WTC11 (cell line): ENCODE results near the gene MACROH2A2. TPM values are rescaled to one million over a fixed set of nuclear protein-coding genes. Genes with fewer than 3 reads are reported as not detected.

Source experiments
- ATAC-seq: fragments of 200-7000 bp; cut with Tn5 transposase; 2 replicates; pipeline ENCODE4 v1.10.0; 2021; ENCODE audit warnings: mild to moderate bottlenecking, moderate library complexity
- CTCF ChIA-PET: fragments of 300-600 bp; sonication (Branson Sonifier 250); formaldehyde crosslinking; loops from one replicate; lab custom pipeline; 2021; ENCODE audit warnings: antibody characterized with exemption; lab: Charles Lee
- POLR2A ChIA-PET: fragments of 350-600 bp; sonication (Branson Sonifier 250); formaldehyde crosslinking; loops from one replicate; lab custom pipeline; 2021; ENCODE audit warnings: antibody characterized with exemption; lab: Charles Lee
- DNase-seq: peaks from one replicate; pipeline ENCODE4 v3.0.0; 2021; ENCODE audit warnings: low spot score
- H3K27ac Mint-ChIP-seq: 2 replicates; pipeline ENCODE4 v1.8.0; 2021; ENCODE audit warnings: mixed read lengths
- H3K27me3 Mint-ChIP-seq: 2 replicates; pipeline ENCODE4 v1.8.0; 2021; ENCODE audit warnings: low read depth, mild to moderate bottlenecking, moderate library complexity, mixed read lengths
- H3K36me3 Mint-ChIP-seq: 2 replicates; pipeline ENCODE4 v1.8.0; 2021; ENCODE audit warnings: mixed read lengths
- H3K4me1 Mint-ChIP-seq: 2 replicates; pipeline ENCODE4 v1.8.0; 2022; ENCODE audit warnings: mixed read lengths
- H3K4me3 Mint-ChIP-seq: 2 replicates; pipeline ENCODE4 v1.8.0; 2021; ENCODE audit warnings: mild to moderate bottlenecking, moderate library complexity, mixed read lengths
- H3K9me3 Mint-ChIP-seq: 2 replicates; pipeline ENCODE4 v1.8.0; 2021; ENCODE audit warnings: mixed read lengths
- CBFB ChIP-seq: sonication (generic); formaldehyde crosslinking; IDR thresholded peaks from 2 replicates; pipeline ENCODE4 v1.8.1; 2022; ENCODE audit warnings: mild to moderate bottlenecking, low read depth, missing genetic modification reagents
- ELF4 ChIP-seq: sonication (generic); formaldehyde crosslinking; IDR thresholded peaks from 2 replicates; pipeline ENCODE4 v1.8.1; 2022; ENCODE audit warnings: low read depth, mild to moderate bottlenecking, moderate library complexity, missing genetic modification reagents
- FOXJ3 ChIP-seq: sonication (generic); formaldehyde crosslinking; IDR thresholded peaks from 2 replicates; pipeline ENCODE4 v1.9.0; 2021; ENCODE audit warnings: missing genetic modification reagents, mild to moderate bottlenecking, borderline replicate concordance
- FOXP1 ChIP-seq: sonication (generic); formaldehyde crosslinking; IDR thresholded peaks from 2 replicates; pipeline ENCODE4 v1.8.0; 2022; ENCODE audit warnings: missing genetic modification reagents, mild to moderate bottlenecking, moderate library complexity, borderline replicate concordance
- GRHL2 ChIP-seq: fragments of 250-450 bp; sonication (Bioruptor Pico); IDR thresholded peaks from 2 replicates; pipeline ENCODE4 v1.8.0; 2022; ENCODE audit warnings: mild to moderate bottlenecking, moderate library complexity; ENCODE audit not compliant: insufficient replicate concordance, severe bottlenecking
- HMGXB4 ChIP-seq: sonication (generic); formaldehyde crosslinking; IDR thresholded peaks from 2 replicates; pipeline ENCODE4 v1.8.1; 2023; ENCODE audit warnings: mild to moderate bottlenecking, moderate library complexity, missing genetic modification reagents
- MLX ChIP-seq: sonication (generic); formaldehyde crosslinking; IDR thresholded peaks from 2 replicates; pipeline ENCODE4 v1.8.1; 2023; ENCODE audit warnings: mild to moderate bottlenecking, missing genetic modification reagents, moderate library complexity
- MXD4 ChIP-seq: fragments of 250-450 bp; sonication (Bioruptor Pico); IDR thresholded peaks from 2 replicates; pipeline ENCODE4 v1.8.0; 2021; ENCODE audit warnings: mild to moderate bottlenecking, moderate library complexity, borderline replicate concordance
- PREB ChIP-seq: sonication (generic); formaldehyde crosslinking; IDR thresholded peaks from 2 replicates; pipeline ENCODE4 v1.8.1; 2022; ENCODE audit warnings: mild to moderate bottlenecking, missing genetic modification reagents, moderate library complexity, borderline replicate concordance
- SMAD3 ChIP-seq: sonication (generic); formaldehyde crosslinking; IDR thresholded peaks from 2 replicates; pipeline ENCODE4 v1.8.0; 2022; ENCODE audit warnings: missing genetic modification reagents, mild to moderate bottlenecking, borderline replicate concordance
- TCF7 ChIP-seq: sonication (generic); formaldehyde crosslinking; IDR thresholded peaks from 2 replicates; pipeline ENCODE4 v1.8.0; 2022; ENCODE audit warnings: mild to moderate bottlenecking, low read depth, missing genetic modification reagents, moderate library complexity
- TEAD4 ChIP-seq: sonication (generic); formaldehyde crosslinking; IDR thresholded peaks from 2 replicates; pipeline ENCODE4 v1.8.0; 2022; ENCODE audit warnings: mild to moderate bottlenecking, missing genetic modification reagents
- TP53 ChIP-seq: sonication (generic); formaldehyde crosslinking; IDR thresholded peaks from 2 replicates; pipeline ENCODE4 v1.8.1; 2023; ENCODE audit warnings: mild to moderate bottlenecking, missing genetic modification reagents
- ZMAT4 ChIP-seq: fragments of 250-450 bp; sonication (Bioruptor Pico); IDR thresholded peaks from 2 replicates; pipeline ENCODE4 v1.9.0; 2021; ENCODE audit warnings: mild to moderate bottlenecking
- ZNF138 ChIP-seq: sonication (generic); formaldehyde crosslinking; conservative IDR thresholded peaks from 2 replicates; pipeline ENCODE4 v1.8.1; 2022; ENCODE audit warnings: mild to moderate bottlenecking, moderate library complexity, missing genetic modification reagents
- ZNF219 ChIP-seq: sonication (generic); formaldehyde crosslinking; IDR thresholded peaks from 2 replicates; pipeline ENCODE4 v1.8.0; 2023; ENCODE audit warnings: missing genetic modification reagents, mild to moderate bottlenecking, borderline replicate concordance
- ZNF423 ChIP-seq: fragments of 250-450 bp; sonication (Bioruptor Pico); IDR thresholded peaks from 2 replicates; pipeline ENCODE4 v2.1.2; 2022; ENCODE audit warnings: mild to moderate bottlenecking, moderate library complexity
- total RNA-seq: library from RNA; stranded (reverse); gene quantifications from 3 replicates; pipeline ENCODE4 v1.2.3, GENCODE V29; 2021
- TF ChIP-seq, protein P1 (sequence below): fragments of 250-450 bp; sonication (Bioruptor Pico); IDR thresholded peaks from 2 replicates; pipeline ENCODE4 v1.9.0; 2021; ENCODE audit warnings: mild to moderate bottlenecking
- TF ChIP-seq, protein P2 (sequence below): sonication (generic); formaldehyde crosslinking; IDR thresholded peaks from 2 replicates; pipeline ENCODE4 v1.8.1; 2022; ENCODE audit warnings: low read depth, missing genetic modification reagents, borderline replicate concordance
- TF ChIP-seq, protein P3 (sequence below): sonication (generic); formaldehyde crosslinking; IDR thresholded peaks from 2 replicates; pipeline ENCODE4 v1.8.0; 2022; ENCODE audit warnings: mild to moderate bottlenecking, missing genetic modification reagents
- TF ChIP-seq, protein P4 (sequence below): fragments of 250-450 bp; sonication (Bioruptor Pico); conservative IDR thresholded peaks from 2 replicates; pipeline ENCODE4 v1.9.0; 2021; ENCODE audit warnings: mild to moderate bottlenecking
- TF ChIP-seq, protein P5 (sequence below): sonication (generic); formaldehyde crosslinking; IDR thresholded peaks from 2 replicates; pipeline ENCODE4 v1.8.0; 2022; ENCODE audit warnings: mild to moderate bottlenecking, missing genetic modification reagents

The MACROH2A2 gene
- total RNA-seq, 1 experiment from 2014 or later: 35.4 TPM

- DNase-seq: no peak
- H3K4me3 Mint-ChIP-seq: no peak overlapping the region
- H3K27ac Mint-ChIP-seq: no peak overlapping the region
- no peaks in the 10 kb centered on the region; the same call in 1 of the 2 replicates for H3K27me3 Mint-ChIP-seq
- no peak for ATAC-seq
- no peaks in the 10 kb centered on the region for H3K9me3 Mint-ChIP-seq
- no peak for TF ChIP-seq FOXJ3
- no peak for TF ChIP-seq MXD4 (CRISPR knock-in tag)
- TF ChIP-seq ZNF219 (CRISPR knock-in tag): no peak
- TF ChIP-seq, protein P1, sequence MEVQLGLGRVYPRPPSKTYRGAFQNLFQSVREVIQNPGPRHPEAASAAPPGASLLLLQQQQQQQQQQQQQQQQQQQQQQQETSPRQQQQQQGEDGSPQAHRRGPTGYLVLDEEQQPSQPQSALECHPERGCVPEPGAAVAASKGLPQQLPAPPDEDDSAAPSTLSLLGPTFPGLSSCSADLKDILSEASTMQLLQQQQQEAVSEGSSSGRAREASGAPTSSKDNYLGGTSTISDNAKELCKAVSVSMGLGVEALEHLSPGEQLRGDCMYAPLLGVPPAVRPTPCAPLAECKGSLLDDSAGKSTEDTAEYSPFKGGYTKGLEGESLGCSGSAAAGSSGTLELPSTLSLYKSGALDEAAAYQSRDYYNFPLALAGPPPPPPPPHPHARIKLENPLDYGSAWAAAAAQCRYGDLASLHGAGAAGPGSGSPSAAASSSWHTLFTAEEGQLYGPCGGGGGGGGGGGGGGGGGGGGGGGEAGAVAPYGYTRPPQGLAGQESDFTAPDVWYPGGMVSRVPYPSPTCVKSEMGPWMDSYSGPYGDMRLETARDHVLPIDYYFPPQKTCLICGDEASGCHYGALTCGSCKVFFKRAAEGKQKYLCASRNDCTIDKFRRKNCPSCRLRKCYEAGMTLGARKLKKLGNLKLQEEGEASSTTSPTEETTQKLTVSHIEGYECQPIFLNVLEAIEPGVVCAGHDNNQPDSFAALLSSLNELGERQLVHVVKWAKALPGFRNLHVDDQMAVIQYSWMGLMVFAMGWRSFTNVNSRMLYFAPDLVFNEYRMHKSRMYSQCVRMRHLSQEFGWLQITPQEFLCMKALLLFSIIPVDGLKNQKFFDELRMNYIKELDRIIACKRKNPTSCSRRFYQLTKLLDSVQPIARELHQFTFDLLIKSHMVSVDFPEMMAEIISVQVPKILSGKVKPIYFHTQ (CRISPR knock-in tag): no peak
- no peak for TF ChIP-seq ZNF138 (CRISPR knock-in tag)
- no peak for TF ChIP-seq TCF7 (CRISPR knock-in tag)
- no peak for TF ChIP-seq TP53 (CRISPR knock-in tag)
- TF ChIP-seq, protein P2, sequence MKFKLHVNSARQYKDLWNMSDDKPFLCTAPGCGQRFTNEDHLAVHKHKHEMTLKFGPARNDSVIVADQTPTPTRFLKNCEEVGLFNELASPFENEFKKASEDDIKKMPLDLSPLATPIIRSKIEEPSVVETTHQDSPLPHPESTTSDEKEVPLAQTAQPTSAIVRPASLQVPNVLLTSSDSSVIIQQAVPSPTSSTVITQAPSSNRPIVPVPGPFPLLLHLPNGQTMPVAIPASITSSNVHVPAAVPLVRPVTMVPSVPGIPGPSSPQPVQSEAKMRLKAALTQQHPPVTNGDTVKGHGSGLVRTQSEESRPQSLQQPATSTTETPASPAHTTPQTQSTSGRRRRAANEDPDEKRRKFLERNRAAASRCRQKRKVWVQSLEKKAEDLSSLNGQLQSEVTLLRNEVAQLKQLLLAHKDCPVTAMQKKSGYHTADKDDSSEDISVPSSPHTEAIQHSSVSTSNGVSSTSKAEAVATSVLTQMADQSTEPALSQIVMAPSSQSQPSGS: no peak
- TF ChIP-seq, protein P3, sequence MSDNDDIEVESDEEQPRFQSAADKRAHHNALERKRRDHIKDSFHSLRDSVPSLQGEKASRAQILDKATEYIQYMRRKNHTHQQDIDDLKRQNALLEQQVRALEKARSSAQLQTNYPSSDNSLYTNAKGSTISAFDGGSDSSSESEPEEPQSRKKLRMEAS: no peak
- TF ChIP-seq MLX (CRISPR knock-in tag): no peak
- no peak for TF ChIP-seq FOXP1 (CRISPR knock-in tag)
- no peak for TF ChIP-seq ELF4 (CRISPR knock-in tag)
- no peak for TF ChIP-seq TEAD4 (CRISPR knock-in tag)
- no peak for TF ChIP-seq GRHL2 (CRISPR knock-in tag)
- no peak for TF ChIP-seq SMAD3
- TF ChIP-seq PREB (CRISPR knock-in tag): no peak
- CTCF ChIA-PET: interaction anchor here (0.5 kb wide), 1 partner anchor 124 kb away, joined by 6 read pairs; no protein-coding TSS in a partner anchor
- POLR2A ChIA-PET: no interaction called here
- no peaks in the 10 kb centered on the region for H3K36me3 Mint-ChIP-seq
- H3K4me1 Mint-ChIP-seq: peaks cover 6% of the 10 kb centered on the region
Observed at GRCh38 chr10:70084189-70084588, 31.5 kb downstream of the MACROH2A2 start.

GRCh38 chr10:70085975-70086613 lies 33.4 kb downstream of the MACROH2A2 start:
- no peaks in the 10 kb centered on the region; the same call in 1 of the 2 replicates for H3K27me3 Mint-ChIP-seq
- no peak for ATAC-seq
- no peaks in the 10 kb centered on the region for H3K4me1 Mint-ChIP-seq
- H3K9me3 Mint-ChIP-seq: no peaks in the 10 kb centered on the region
- H3K27ac Mint-ChIP-seq: no peak overlapping the region
- no peak overlapping the region for H3K4me3 Mint-ChIP-seq
- ChIA-PET CTCF (interaction anchor here (0.9 to 1.4 kb wide), 2 partner anchors 21 to 172 kb away, joined by 3 to 4 read pairs; no protein-coding TSS in a partner anchor), POLR2A (no interaction called here)
- peaks cover 4% of the 10 kb centered on the region; the same call in 1 of the 2 replicates for H3K36me3 Mint-ChIP-seq
- DNase-seq: no peak
- TF ChIP-seq, protein P4, sequence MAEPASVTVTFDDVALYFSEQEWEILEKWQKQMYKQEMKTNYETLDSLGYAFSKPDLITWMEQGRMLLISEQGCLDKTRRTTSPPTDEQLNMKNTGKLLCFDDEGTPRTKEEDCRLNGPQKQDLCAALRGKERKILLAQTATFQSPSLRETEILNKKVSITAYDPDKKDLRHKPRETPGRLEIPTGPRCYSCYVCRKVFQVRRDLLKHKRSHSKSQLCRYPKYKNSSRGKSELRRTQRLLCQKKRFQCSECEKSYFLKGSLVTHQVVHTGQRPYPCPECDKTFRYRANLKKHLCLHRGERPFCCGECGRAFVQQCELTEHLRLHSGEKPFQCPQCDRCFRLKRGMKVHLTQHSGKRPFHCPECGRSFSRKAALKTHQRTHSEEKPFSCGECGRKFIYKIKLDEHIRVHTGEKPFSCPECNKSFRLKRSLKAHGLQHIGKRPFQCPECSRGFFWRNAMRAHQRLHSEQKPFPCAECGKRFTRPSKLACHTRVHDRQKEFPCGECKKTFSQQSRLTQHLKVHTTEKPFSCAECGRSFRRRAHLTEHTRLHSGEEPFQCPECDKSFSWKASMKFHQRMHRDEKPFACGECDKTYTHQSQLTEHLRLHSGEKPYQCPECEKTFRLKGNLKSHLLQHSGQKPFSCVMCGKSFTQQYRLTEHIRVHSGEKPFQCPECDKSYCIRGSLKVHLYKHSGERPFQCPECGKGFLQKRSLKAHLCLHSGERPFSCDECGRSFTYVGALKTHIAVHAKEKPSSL (CRISPR knock-in tag): no peak
- TF ChIP-seq CBFB (CRISPR knock-in tag): no peak
- TF ChIP-seq HMGXB4 (CRISPR knock-in tag): no peak
- no peak for TF ChIP-seq ZNF423 (CRISPR knock-in tag)
- TF ChIP-seq ZMAT4 (CRISPR knock-in tag): no peak
- TF ChIP-seq, protein P5, sequence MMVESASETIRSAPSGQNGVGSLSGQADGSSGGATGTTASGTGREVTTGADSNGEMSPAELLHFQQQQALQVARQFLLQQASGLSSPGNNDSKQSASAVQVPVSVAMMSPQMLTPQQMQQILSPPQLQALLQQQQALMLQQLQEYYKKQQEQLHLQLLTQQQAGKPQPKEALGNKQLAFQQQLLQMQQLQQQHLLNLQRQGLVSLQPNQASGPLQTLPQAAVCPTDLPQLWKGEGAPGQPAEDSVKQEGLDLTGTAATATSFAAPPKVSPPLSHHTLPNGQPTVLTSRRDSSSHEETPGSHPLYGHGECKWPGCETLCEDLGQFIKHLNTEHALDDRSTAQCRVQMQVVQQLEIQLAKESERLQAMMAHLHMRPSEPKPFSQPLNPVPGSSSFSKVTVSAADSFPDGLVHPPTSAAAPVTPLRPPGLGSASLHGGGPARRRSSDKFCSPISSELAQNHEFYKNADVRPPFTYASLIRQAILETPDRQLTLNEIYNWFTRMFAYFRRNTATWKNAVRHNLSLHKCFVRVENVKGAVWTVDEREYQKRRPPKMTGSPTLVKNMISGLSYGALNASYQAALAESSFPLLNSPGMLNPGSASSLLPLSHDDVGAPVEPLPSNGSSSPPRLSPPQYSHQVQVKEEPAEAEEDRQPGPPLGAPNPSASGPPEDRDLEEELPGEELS: no peak
